ENCODE results near the gene CDK6. TPM values are rescaled to one million over a fixed set of nuclear protein-coding genes. Genes with fewer than 3 reads are reported as not detected.

The CDK6 gene
- total and polyA plus RNA-seq, 10 of the 15 experiments (the other 5 are each of a cell fraction or from before 2014, with no cell fraction given): 8.0 to 118 (median 45.8) TPM

GRCh38 chr7:92699560-92699959 lies 136.8 kb downstream of the CDK6 start:
- H3K27ac ChIP-seq (ENCODE audit: control insufficient read depth, insufficient read depth): no peak overlapping the region
- H3K9ac ChIP-seq (ENCODE audit: control insufficient read depth, insufficient read depth, low read length): no peak overlapping the region
- no peaks in the 10 kb centered on the region for H3K9me3 ChIP-seq (replicated peaks; ENCODE audit: control insufficient read depth, insufficient read depth, low read length)
- peaks cover 0 to 8% of the 10 kb centered on the region in 2 experiments for H3K36me3 ChIP-seq (ENCODE audit: control insufficient read depth in 2 of 2, insufficient read depth in 2 of 2, low read length in 1 of 2)
- ATAC-seq (no peak; the same call in 2 of the 3 replicates), FAIRE-seq (no peak), DNase-seq (ENCODE audit: low read depth, low spot score) (no peak)
- no peaks in the 10 kb centered on the region for H4K20me1 ChIP-seq (ENCODE audit: control insufficient read depth, insufficient read depth)
- no peaks in the 10 kb centered on the region for H3K27me3 ChIP-seq (replicated peaks in 1 of 2; ENCODE audit: control insufficient read depth in 2 of 2, insufficient read depth in 2 of 2, low read length in 1 of 2)
- no peaks in the 10 kb centered on the region for H3K4me1 ChIP-seq (ENCODE audit: control insufficient read depth, insufficient read depth, low read length)
- ChIA-PET POLR2A (interaction anchor here (0.7 to 1.3 kb wide), 2 partner anchors 57 to 67 kb away, joined by 3 to 6 read pairs; no protein-coding TSS in a partner anchor), RAD21 (ENCODE audit: unreplicated experiment) (interaction anchor here (0.6 to 1.5 kb wide), 3 partner anchors 42 to 133 kb away, joined by 3 to 7 read pairs (median 3); no protein-coding TSS in a partner anchor), SMC1A (ENCODE audit: uncharacterized antibody, unreplicated experiment) (interaction anchor here (0.9 to 3.0 kb wide), 6 partner anchors 17 to 132 kb away, joined by 3 to 20 read pairs (median 4); no protein-coding TSS in a partner anchor), CTCF (interaction anchor here (0.7 to 0.9 kb wide), 2 partner anchors 10 to 33 kb away, joined by 3 read pairs; no protein-coding TSS in a partner anchor)
- H2AFZ ChIP-seq (ENCODE audit: control insufficient read depth, low read depth, low read length): no peak overlapping the region
- 100% methylated on average over 2 of the region's 2 CpGs for WGBS (ENCODE audit: insufficient coverage, insufficient replicate concordance, low lambda C conversion rate, missing lambda C conversion rate)
- no TSS peak for BruUV-seq (replicated peaks)
- H3K4me2 ChIP-seq (ENCODE audit: control insufficient read depth, insufficient read depth): no peak overlapping the region
- intact Hi-C loops (cut with micrococcal nuclease; ENCODE audit: unreplicated experiment): no loop called here
- TF ChIP-seq HDGF (IDR thresholded peaks at IDR 0.05) (no peak), GABPA (IDR thresholded peaks at IDR 0.05; ENCODE audit: low read depth) (no peak), CREM (IDR thresholded peaks at IDR 0.05; ENCODE audit: low read depth) (no peak)
- TF ChIP-seq, protein P1, sequence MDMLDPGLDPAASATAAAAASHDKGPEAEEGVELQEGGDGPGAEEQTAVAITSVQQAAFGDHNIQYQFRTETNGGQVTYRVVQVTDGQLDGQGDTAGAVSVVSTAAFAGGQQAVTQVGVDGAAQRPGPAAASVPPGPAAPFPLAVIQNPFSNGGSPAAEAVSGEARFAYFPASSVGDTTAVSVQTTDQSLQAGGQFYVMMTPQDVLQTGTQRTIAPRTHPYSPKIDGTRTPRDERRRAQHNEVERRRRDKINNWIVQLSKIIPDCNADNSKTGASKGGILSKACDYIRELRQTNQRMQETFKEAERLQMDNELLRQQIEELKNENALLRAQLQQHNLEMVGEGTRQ (IDR thresholded peaks at IDR 0.05; ENCODE audit: borderline replicate concordance, low read depth, low read length): no peak
- no peaks in the 10 kb centered on the region for H3K79me2 ChIP-seq (ENCODE audit: control insufficient read depth, insufficient read depth, low read length)
- H3K4me3 ChIP-seq: no peak overlapping the region
- in situ Hi-C loops (cut with MboI): loop anchor here (5.0 to 10.0 kb wide), 2 partner anchors 133 to 355 kb away; no protein-coding TSS in a partner anchor

DNA sequence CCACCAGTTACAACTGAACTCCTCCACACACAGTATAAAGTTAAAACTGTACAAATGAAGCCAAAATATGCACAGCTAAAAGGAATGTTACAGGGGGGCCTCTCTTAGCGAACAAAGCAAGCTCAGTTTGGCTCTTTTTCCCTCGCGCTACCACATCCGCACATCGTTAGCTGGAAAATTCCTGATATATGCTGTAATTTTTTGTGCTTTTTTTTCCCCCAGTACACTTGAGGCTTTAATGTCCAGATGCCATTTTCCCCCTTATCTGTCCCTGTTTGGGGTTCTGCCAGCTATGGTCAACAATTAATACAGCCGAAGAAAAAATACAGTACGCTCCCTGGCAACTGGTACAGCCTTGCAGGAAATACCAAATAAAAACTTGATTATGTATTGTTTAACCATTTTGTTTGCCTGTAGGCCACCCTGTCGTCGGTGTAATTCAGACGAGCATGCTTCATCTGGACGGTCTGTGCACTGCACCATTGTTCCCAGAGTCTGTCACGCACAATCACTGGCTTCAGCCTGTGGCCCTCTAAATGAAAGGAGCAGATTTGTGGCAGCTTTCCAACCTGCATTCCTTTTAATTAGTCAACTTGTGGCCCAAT lies 138.0 kb downstream of the CDK6 start:
- SMC1A ChIA-PET (ENCODE audit: uncharacterized antibody, unreplicated experiment): interaction anchor here (0.7 to 3.0 kb wide), 8 partner anchors 30 to 146 kb away, joined by 3 to 20 read pairs (median 3); no protein-coding TSS in a partner anchor
- in situ Hi-C loops (cut with MboI) (loop anchor here (5.0 to 10.0 kb wide), 2 partner anchors 134 to 356 kb away; no protein-coding TSS in a partner anchor), intact Hi-C loops (cut with micrococcal nuclease; ENCODE audit: unreplicated experiment) (no loop called here)
- Histone ChIP-seq H3K27ac (ENCODE audit: control insufficient read depth, insufficient read depth) (no peak overlapping the region), H3K9me3 (replicated peaks; ENCODE audit: control insufficient read depth, insufficient read depth, low read length) (peaks cover 5% of the 10 kb centered on the region), H2AFZ (ENCODE audit: control insufficient read depth, low read depth, low read length) (no peak overlapping the region), H4K20me1 (ENCODE audit: control insufficient read depth, insufficient read depth) (no peaks in the 10 kb centered on the region), H3K4me2 (ENCODE audit: control insufficient read depth, insufficient read depth) (no peak overlapping the region), H3K4me3 (no peak overlapping the region), H3K79me2 (ENCODE audit: control insufficient read depth, insufficient read depth, low read length) (no peaks in the 10 kb centered on the region; the same call in 1 of the 2 replicates), H3K9ac (ENCODE audit: control insufficient read depth, insufficient read depth, low read length) (no peak overlapping the region), H3K4me1 (ENCODE audit: control insufficient read depth, insufficient read depth, low read length) (no peaks in the 10 kb centered on the region), H3K27me3 (replicated peaks in 1 of 2; ENCODE audit: control insufficient read depth in 2 of 2, insufficient read depth in 2 of 2, low read length in 1 of 2) (no peaks in the 10 kb centered on the region), H3K36me3 (ENCODE audit: control insufficient read depth in 2 of 2, insufficient read depth in 2 of 2, low read length in 1 of 2) (peaks cover 0 to 8% of the 10 kb centered on the region in 2 experiments)
- BruUV-seq (replicated peaks): no TSS peak
- no peak for ATAC-seq
- 98% methylated on average over 12 of the region's 12 CpGs for WGBS (ENCODE audit: insufficient coverage, insufficient replicate concordance, low lambda C conversion rate, missing lambda C conversion rate)
- no peak for DNase-seq (ENCODE audit: low read depth, low spot score)
- FAIRE-seq: no peak
- RAD21 ChIA-PET (ENCODE audit: unreplicated experiment): interaction anchor here (0.9 to 2.0 kb wide), 4 partner anchors 67 to 138 kb away, joined by 3 to 7 read pairs (median 4); partner anchors contain the start of gene CDK6
- CTCF ChIA-PET: interaction anchor here (0.9 to 1.2 kb wide), 3 partner anchors 31 to 355 kb away, joined by 3 read pairs; no protein-coding TSS in a partner anchor
- TF ChIP-seq STAT1 (conservative IDR thresholded peaks at IDR 0.05) (no peak), RUNX3 (IDR thresholded peaks at IDR 0.05; ENCODE audit: low read length) (no peak), SIX5 (IDR thresholded peaks at IDR 0.05; ENCODE audit: low read depth, low read length, severe bottlenecking) (no peak), NFIC (IDR thresholded peaks at IDR 0.05; ENCODE audit: low read depth, low read length) (no peak)
- TF ChIP-seq, protein P2, sequence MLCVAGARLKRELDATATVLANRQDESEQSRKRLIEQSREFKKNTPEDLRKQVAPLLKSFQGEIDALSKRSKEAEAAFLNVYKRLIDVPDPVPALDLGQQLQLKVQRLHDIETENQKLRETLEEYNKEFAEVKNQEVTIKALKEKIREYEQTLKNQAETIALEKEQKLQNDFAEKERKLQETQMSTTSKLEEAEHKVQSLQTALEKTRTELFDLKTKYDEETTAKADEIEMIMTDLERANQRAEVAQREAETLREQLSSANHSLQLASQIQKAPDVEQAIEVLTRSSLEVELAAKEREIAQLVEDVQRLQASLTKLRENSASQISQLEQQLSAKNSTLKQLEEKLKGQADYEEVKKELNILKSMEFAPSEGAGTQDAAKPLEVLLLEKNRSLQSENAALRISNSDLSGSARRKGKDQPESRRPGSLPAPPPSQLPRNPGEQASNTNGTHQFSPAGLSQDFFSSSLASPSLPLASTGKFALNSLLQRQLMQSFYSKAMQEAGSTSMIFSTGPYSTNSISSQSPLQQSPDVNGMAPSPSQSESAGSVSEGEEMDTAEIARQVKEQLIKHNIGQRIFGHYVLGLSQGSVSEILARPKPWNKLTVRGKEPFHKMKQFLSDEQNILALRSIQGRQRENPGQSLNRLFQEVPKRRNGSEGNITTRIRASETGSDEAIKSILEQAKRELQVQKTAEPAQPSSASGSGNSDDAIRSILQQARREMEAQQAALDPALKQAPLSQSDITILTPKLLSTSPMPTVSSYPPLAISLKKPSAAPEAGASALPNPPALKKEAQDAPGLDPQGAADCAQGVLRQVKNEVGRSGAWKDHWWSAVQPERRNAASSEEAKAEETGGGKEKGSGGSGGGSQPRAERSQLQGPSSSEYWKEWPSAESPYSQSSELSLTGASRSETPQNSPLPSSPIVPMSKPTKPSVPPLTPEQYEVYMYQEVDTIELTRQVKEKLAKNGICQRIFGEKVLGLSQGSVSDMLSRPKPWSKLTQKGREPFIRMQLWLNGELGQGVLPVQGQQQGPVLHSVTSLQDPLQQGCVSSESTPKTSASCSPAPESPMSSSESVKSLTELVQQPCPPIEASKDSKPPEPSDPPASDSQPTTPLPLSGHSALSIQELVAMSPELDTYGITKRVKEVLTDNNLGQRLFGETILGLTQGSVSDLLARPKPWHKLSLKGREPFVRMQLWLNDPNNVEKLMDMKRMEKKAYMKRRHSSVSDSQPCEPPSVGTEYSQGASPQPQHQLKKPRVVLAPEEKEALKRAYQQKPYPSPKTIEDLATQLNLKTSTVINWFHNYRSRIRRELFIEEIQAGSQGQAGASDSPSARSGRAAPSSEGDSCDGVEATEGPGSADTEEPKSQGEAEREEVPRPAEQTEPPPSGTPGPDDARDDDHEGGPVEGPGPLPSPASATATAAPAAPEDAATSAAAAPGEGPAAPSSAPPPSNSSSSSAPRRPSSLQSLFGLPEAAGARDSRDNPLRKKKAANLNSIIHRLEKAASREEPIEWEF (IDR thresholded peaks at IDR 0.05; ENCODE audit: insufficient replicate concordance, low read depth, low read length): no peak
- POLR2A ChIA-PET: interaction anchor here (1.2 kb wide), 1 partner anchor 11 kb away, joined by 3 read pairs; no protein-coding TSS in a partner anchor

Data from GM12878 (cell line).